Bladder microvascular endothelial cell (primary cell): ENCODE results near the gene PRPS1. TPM values are rescaled to one million over a fixed set of nuclear protein-coding genes. Genes with fewer than 3 reads are reported as not detected.

ENCODE experiments used
- total RNA-seq: library from RNA; depleted of rRNA; stranded (reverse); fragments of >200 nt; gene quantifications from 2 replicates; pipeline ENCODE4 v1.2.3, GENCODE V29; 2014

Gene PRPS1
- 20.4 and 35.9 TPM in 2 replicates for total RNA-seq

GRCh38 chrX:107627838-107628661, at the start of gene PRPS1:
TSS of gene PRPS1 (plus strand) at chrX:107628510. CDS start at chrX:107628629, 119 bp downstream.

Other genes starting within 250 kb of the PRPS1 start
- gene FRMPD3, start 178.9 kb upstream of the PRPS1 start, total RNA-seq = not detected in 2 replicates
- 18.6 and 24.8 TPM in 2 replicates for gene TSC22D3, start 147.3 kb downstream of the PRPS1 start, total RNA-seq
- gene NCBP2L, start 149.2 kb downstream of the PRPS1 start, total RNA-seq = not detected in 2 replicates
- gene MID2, start 197.4 kb downstream of the PRPS1 start, total RNA-seq = 41.8 and 138 TPM in 2 replicates